ENCODE results near the gene NPW.

Gene NPW

DNA sequence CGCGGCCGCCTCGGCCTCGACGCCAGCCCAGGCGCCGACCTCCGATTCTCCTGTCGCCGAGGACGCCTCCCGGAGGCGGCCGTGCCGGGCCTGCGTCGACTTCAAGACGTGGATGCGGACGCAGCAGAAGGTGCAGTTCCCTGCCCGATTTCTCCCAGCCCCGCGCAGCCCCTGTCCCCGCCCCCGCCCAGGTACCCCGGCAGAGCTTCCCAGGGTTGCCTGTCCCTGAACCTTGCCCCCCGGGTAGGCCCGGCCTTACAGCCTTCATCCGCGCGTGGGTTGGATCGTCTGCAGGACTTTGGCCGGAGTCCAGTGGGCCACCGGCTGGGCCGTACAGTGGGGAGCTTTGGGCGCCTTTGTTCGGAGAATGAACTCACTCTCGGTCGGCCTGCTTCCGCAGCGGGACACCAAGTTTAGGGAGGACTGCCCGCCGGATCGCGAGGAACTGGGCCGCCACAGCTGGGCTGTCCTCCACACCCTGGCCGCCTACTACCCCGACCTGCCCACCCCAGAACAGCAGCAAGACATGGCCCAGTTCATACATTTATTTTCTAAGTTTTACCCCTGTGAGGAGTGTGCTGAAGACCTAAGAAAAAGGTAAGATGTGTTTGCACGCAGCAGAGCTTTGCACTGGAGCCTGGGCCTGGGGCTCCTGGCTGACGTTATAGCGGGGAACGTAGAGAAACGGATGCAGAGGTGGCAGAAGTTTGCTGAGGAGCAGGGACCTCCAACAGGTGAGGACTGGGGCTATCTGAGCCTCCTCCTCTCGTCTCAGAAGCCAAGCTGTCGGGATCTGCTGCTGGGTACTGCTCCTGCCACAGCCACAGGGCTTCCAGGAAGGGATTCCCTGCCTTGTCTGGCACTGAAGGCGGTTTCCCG, 35.0 kb upstream of the NPW start:
- FAIRE-seq: no peak

DNA sequence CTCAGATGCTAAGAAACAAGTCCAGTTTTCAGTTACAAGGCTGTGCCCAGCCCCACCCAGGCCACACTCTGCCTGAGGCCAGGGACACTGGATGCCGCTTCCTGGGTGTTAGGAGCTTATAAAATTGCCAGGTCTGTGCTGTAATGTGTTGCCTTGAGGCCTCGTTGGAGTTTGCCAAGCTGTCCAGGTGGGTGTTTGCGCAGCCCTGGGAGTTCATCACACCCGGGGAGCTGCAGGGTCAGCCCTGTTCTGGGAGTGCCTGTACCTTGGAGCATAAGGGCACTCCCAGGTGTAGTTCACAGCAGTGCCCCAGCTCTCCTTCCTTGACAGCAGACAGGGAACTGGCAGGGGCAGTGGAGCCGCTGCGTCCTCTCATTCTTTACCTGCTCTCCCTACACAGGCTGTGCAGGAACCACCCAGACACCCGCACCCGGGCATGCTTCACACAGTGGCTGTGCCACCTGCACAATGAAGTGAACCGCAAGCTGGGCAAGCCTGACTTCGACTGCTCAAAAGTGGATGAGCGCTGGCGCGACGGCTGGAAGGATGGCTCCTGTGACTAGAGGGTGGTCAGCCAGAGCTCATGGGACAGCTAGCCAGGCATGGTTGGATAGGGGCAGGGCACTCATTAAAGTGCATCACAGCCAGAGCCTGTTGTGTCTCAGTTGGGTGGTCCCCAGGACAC, 34.0 kb upstream of the NPW start:
- no peak for FAIRE-seq

DNA sequence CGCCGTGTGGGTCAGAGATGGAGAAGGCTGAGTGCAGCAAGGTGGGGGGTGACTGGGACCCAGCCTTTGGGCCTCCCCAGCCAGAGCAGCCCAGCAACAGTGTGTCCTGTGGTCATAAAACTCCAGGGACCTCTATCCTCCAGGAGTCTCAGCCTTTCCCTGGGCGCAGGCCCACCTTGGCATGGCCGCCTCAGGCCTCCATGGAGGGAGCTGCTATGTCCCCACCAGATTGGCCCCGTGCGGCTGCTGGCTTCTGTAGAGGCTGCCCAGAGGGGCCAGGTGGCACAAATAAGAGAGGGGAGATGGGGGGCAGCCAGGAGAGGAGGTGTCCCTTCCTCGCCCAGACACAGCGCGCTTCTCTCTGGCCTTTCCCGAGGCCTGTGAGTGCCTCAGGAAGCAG, 32.4 kb upstream of the NPW start:
- no peak for FAIRE-seq

DNA sequence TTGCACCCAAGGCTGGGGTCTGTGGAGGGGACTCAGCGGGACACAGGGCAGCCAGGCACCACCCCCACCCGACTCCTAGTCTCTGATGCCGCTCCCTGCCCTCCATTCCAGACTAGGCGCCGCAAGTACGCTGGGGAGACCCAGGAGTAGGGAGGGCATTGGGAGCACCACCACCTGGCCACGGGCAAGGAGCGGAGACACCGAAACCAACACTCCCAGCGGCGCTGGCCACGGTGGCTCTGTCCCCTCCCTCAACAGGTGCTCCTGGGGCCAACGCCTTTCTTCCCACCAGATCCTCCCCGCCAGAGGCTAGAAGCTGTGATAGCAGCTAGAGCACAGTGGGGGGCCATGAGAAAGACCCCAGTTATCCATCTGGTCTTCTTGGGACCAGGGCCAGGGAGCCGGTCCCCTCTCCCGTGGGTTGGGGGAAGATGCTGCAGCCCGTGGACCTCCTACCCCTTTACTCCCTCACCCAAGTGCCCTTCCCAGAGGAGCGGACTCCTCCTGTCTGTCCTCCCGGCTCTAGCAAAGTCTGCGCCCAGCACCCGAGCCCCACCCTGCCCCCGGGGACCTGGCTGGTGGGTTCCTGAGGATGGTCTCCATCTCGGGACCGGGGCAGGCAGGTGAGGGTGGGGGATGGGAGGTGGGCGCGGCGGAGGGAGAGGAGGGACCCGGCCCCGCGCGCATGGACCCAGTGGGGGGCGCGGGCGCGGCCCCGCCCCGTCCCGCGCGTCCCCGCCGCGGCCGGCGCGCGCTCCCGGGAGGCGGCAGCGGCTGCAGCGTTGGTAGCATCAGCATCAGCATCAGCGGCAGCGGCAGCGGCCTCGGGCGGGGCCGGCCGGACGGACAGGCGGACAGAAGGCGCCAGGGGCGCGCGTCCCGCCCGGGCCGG, 30.1 kb upstream of the NPW start, which contains the start of gene SYNGR3:
TSS of gene SYNGR3 (plus strand) at position 762 of the 892 bp plus-strand sequence. CDS start 133 bp downstream, outside the sequence.
- FAIRE-seq: no peak

- no peak for FAIRE-seq
Observed at GRCh38 chr16:1990101-1990350, 29.6 kb upstream of the NPW start.

DNA sequence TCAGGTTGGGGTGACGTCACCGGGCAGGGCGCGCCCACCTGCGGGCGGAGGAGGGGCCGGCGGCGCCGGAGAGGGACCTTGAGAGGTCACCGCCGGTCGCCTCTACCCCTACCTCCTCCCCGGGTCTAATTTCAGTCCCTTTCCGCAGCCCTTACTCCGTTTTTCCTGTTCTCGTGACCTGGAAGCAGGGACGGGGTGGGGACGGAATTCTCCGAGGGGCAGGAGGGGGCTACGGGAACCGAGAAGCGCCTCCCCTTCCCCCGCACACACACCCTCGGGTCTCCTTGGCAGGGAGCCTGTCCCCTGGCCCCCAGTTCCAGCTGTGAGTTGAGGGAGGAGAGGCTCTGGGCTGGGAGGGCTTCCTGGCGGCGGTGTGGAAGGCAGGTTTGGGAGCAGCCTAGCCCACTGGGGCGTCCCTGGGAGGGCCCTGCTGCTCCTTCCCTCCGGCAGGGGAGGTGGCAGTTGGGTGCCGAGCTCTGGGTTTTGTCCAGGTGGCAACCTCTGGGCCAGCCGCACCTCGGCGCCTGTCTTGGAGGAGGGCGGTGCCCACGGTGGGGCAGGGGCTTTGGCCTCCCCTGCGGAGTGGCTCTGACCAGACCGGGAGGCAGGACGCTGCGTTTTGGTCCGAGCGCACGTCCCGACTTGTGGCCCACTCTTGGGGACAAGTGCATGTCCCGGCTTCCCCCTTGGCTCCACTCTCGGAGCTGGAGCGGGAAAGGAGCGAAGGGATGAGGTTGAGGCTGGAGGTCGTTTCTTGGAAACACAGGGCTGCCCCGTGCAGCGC, 29.0 kb upstream of the NPW start:
- no peak for FAIRE-seq

DNA sequence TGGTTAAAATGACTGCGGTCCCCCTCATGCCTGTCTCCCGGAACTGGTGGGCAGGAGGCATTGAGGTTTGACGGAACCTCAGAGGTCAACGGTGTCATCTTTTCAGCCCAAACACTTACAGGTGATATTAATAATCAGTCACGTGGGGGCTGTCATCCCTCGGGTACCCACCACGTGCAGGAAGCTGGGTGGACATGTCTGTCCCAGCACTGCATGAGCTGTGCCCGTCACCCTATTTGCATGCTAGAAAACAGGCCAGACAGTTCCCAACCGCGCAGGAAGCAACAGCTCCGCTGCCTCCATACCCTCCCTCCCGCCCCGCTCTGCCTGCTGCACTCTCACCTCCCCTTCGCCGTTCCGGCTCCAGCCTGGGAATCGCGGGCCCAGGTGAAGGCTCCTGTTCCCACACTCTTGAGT, 28.4 kb upstream of the NPW start:
- FAIRE-seq: no peak

- FAIRE-seq: no peak
Observed at GRCh38 chr16:1991588-1991947, 28.0 kb upstream of the NPW start.

DNA sequence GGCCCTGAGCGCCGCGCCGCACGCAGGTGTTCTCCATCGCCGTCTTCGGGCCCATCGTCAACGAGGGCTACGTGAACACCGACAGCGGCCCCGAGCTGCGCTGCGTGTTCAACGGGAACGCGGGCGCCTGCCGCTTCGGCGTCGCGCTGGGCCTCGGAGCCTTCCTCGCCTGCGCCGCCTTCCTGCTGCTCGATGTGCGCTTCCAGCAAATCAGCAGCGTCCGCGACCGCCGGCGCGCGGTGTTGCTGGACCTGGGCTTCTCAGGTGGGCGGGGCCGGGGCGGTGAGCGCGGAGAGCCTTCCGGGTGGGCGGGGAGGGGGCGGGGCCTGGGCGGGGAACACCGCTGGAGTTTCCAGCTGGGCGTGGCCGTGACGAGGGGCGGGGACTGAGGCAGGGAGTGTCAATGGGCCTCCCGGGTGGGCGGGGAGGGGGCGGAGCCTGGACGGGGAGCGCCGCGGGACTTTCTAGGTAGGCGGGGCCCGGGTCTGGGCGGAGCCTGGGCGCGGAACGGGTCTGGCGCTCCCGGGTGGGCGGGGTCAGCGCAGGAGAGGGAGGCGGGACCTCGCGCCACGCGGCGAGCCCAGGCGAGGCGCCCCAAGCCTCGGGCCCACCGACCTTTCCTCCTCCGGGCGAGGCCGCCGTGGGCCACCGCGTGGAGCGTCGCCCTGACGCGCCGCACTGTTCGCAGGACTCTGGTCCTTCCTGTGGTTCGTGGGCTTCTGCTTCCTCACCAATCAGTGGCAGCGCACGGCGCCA, 27.5 kb upstream of the NPW start:
- no peak for FAIRE-seq

- FAIRE-seq: no peak
Observed at GRCh38 chr16:1992704-1993317, 26.8 kb upstream of the NPW start.

GRCh38 chr16:1993731-1994131, 25.9 kb upstream of the NPW start:
- FAIRE-seq: no peak

- FAIRE-seq: peak; percentile 93
Observed at GRCh38 chr16:1997494-1998359, 21.9 kb upstream of the NPW start.

DNA sequence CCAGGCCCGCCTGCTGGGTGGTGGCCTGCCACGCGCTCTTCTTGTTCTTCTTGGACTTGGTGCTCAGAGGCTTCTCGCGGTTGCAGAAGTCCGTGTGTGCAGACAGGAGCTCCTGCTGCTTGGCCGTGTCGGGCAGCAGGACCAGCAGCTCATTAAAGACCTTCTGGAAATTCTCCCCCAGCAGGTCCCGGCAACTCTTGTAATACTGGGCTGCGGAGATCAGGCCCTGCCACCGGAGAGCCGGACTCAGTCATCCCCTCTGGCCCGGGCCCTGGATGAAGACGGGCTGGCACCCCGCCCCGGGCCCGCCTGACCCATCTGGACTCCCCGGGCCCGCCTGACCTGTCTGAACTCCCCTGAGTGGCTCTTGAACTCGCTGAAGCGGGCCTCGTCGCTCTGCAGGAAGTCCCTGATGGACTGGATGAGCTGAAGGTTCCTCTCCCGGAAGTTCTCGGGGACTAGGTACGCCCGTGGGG, 21.2 kb upstream of the NPW start:
- FAIRE-seq: no peak

DNA sequence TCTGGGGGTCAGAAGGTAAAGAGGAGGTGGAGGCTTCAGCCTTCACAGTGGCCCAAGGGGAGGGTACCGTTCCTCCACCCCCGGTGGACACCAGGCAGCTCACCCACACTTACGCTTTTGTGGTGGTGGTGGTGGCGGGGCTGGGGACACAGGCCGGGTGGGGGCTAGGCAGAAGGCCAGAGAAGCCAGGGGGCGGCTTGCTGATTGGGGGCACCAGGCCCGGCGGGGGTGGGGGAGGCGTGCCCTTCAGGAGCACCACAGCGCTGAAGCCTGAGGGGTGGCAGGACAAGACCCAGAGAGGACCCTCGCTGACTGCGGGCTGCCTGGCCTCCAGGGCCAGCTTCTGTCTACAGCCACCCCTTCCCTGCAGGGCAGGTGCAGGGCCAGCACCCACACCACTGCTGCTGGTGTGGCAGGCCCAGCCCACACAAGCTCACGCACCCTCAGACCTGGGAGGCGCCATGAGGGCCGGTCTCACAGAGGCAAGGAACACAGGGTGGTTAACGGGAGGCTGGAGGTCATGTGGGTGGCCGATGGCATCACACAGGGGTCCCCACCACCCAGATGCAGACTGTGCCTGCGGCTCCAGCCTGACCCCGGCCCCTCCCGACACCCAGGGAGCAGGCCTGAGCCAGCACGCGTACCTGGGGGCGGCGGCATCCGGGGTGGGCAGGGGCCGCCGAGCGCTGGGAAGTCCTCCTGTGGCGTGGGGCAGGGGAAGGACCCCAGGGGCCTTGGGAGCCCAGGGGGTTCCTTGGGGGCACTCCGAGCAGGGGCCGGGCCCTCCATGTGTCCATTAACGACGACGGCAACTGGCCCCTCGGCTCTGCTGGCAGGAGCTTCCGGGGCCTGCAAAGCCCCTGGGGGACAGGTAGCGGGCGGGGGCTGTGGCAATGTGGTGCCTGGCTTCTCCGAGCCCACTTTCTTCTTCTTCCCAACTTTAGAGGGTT, 20.5 kb upstream of the NPW start:
- no peak for FAIRE-seq

GRCh38 chr16:1999866-2000514, 19.6 kb upstream of the NPW start:
- no peak for FAIRE-seq

- no peak for FAIRE-seq
Observed at GRCh38 chr16:2001035-2001434, 18.6 kb upstream of the NPW start.

- no peak for FAIRE-seq
Observed at GRCh38 chr16:2001456-2002355, 17.9 kb upstream of the NPW start.
